22Rv1 (cell line): ENCODE measurements around the gene GABBR1.

Experiments used
- H3K27ac ChIP-seq: fragments of 450-650 bp; 2 replicates; pipeline ENCODE4 v1.5.1; 2017
- CTCF ChIP-seq: fragments of 450-650 bp; IDR thresholded peaks from 2 replicates; pipeline ENCODE4 v1.5.1; 2017; ENCODE audit warnings: mild to moderate bottlenecking
- ZFX ChIP-seq: fragments of 450-650 bp; IDR thresholded peaks from 2 replicates; pipeline ENCODE4 v1.6.1; 2017; ENCODE audit warnings: antibody characterized with exemption, borderline replicate concordance

The GABBR1 gene

GRCh38 chr6:29563435-29563965, 69.5 kb downstream of the GABBR1 start:
- TF ChIP-seq CTCF (no peak), ZFX (no peak)

DNA sequence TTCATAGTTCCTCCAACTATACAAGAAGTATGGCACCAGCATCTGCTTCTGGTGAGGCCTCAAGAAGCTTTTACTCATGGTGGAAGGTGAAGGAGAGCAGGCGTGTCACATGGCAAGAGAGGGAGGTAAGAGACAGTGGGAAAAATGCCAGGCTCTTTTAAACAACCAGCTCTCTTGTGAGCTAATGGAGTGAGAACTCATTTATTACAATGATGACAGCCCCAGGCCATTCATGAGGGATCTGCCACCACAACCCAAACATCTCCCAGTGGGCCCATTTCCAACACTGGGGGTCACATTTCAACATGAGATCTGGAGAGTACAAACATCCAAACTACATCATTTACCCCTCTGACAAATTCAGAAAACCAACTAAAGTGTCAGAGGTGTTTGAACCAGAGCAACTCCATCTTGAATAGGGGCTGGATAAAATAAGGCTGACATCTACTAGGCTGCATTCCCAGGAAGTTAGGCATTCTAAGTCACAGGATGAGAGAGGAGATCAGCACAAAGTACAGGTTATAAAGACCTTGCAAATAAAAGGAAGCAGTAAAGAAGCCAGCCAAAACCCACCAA, 71.3 kb downstream of the GABBR1 start:
- H3K27ac ChIP-seq, result no peak overlapping the region
- TF ChIP-seq ZFX (no peak), CTCF (no peak)

More at GRCh38 chr6:29563435-29563965, 69.5 kb downstream of the GABBR1 start:
- H3K27ac ChIP-seq, result no peak overlapping the region

DNA sequence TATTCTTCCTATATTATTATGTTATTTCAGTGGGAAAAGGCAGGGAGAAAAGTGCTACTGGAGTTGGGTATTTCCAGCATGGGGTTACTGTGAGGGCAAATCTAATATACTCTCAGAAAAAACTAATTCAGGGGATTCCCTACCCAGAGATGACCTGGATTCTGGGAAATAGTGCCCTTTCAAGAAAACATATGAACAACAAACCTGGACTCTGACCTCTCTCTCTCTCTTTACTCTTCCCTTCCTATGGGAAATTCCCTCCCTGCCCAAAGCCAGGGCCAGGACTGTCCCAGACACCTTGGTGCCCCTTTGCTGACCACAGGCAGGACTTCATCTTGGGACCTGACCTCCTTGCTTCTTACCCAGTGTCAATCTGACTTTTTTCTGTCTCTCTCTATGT, 71.9 kb downstream of the GABBR1 start:
- TF ChIP-seq ZFX (no peak), CTCF (no peak)

DNA sequence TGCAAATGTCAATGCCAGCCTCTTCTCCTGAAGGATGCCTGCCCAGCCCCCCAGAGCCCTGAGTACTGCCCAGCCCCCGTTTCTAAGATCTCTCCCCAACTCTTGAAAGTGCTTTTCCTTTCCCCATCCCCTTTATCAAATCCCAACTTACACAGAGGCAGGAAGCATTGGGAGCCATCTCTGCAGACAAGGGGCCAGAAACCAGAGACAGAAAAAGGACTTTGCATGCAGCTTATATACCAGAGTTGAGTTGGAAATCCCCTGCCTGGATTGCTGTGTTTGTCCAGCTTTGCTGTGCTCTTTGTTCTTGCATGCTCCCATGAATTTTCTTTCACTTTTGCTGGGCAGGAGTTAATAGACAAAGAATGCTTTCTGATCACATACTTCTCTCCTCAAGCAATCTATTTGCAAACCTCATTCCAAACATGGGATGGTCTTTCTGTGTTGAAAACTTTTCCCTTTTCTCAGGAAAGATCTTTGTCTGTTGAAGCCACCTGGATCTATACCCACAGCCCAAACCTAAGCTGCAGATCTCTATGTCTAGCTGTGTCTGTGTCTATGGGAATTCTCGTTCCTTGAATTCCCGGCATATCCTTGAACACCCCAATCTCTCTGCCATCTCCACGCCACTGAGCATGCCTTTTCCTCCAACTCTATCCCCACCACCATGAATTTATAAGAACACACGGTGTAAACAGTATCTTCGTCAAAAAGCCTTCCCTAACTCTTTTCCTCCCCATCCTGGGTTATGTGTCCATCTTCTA, 73.3 kb downstream of the GABBR1 start, which contains the start of gene UBD:
TSS of gene UBD (minus strand) at position 209 of the 764 bp plus-strand sequence. CDS start at position 178, 31 bp downstream.
- TF ChIP-seq CTCF, result no peak
- TF ChIP-seq ZFX, result no peak
- no peak within 1 kb of the TSS for H3K27ac ChIP-seq

More for the DNA sequence above, 71.9 kb downstream of the GABBR1 start:
- no peak overlapping the region for H3K27ac ChIP-seq

DNA sequence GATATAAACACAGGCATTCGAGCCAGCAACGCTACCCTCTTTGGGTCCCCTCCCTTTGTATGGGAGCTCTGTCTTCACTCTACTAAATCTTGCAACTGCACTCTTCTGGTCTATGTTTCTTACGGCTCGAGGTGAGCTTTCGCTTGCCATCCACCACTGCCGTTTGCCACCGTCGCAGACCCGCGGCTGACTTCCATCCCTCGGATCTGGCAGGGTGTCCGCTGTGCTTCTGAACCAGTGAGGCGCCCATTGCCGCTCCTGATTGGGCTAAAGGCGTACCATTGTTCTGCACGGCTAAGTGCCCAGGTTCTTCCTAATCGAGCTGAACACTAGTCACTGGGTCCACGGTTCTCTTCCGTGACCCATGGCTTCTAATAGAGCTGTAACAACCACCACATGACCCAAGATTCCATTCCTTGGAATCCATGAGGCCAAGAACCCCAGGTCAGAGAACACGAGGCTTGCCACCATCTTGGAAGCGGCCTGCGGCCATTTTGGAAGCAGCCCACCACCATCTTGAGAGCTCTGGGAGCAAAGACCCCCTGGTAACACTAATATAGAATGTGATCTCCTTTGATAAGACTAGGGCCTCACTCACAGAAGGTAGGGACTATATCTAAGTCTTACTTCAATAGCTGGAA, 74.4 kb downstream of the GABBR1 start:
- TF ChIP-seq CTCF, result no peak
- TF ChIP-seq ZFX, result no peak
- H3K27ac ChIP-seq, result no peak overlapping the region

DNA sequence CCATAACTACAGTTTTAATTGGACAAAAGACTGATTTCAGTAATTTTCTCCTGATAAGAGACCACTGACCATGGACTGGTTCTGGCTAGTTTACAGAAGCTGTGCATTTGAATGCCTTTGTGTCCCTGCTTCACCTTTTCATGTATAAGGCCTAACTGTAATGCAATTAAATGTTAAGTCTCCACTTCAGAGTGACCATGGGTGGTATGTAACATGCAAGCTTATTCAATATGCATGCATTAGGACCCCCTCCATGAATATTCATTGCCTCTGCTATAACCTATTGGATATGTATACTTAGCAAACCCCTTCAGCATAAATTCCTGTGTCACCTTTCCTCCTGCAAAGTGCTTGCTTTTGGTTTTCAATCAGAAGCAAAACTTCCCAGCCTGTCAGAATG, 75.7 kb downstream of the GABBR1 start:
- H3K27ac ChIP-seq, result no peak overlapping the region
- TF ChIP-seq ZFX, result no peak
- no peak for TF ChIP-seq CTCF

DNA sequence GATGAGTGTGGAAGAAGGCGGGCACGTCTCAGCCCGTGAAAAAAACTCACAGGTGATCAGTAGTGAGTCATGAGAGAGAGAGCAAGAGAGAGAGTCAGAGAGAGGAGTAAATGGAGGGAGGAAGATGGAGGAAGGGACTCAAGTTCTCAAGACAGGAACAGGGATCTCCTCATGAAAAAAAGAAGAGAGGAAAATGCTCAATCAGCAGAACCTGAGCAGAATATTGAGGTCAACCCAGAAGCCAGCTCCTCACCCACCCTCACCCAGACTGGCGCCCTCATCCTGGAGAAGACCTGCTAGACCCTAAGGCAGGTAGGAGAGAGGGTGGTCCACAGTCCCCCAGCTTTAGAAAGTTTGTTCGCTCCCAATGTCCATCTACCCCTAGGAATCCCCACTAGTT, 78.2 kb downstream of the GABBR1 start:
- TF ChIP-seq CTCF (no peak), ZFX (no peak)
- no peak overlapping the region for H3K27ac ChIP-seq
